Body of pancreas (tissue), 4 donors: Measurements from ENCODE around the gene DPH1.

ENCODE experiments used
- CTCF ChIP-seq, 7 experiments: fragments of 450-650 bp in 4 of 7; fragments of 200-600 bp in 3 of 7; sonication (generic) in 3 of 7; IDR thresholded peaks; one replicate each; pipeline ENCODE4 v1.5.1; 2016 to 2019; ENCODE audit warnings: antibody characterized with exemption in 7 of 7
- POLR2A ChIP-seq, 3 donors: fragments of 450-650 bp; IDR thresholded peaks; one replicate each; pipeline ENCODE4 v1.6.1; 2016; ENCODE audit warnings: antibody characterized with exemption in 3 of 3, mild to moderate bottlenecking in 2 of 3

GRCh38 chr17:2008332-2009126 is 21.4 kb upstream of the DPH1 start:
- no peak for TF ChIP-seq CTCF (IDR thresholded peaks at IDR 0.05)
- TF ChIP-seq POLR2A (IDR thresholded peaks at IDR 0.05), result no peak
